H1 (cell line): ENCODE data around the gene FBN1. TPM values are rescaled to one million over a fixed set of nuclear protein-coding genes. Genes with fewer than 3 reads are reported as not detected.

ENCODE experiments used
- CTCF ChIA-PET: fragments of 300-600 bp; sonication (Branson Sonifier 250); formaldehyde crosslinking; loops from one replicate; lab custom pipeline; 2021; ENCODE audit not compliant: partially characterized antibody; lab: Charles Lee
- POLR2A ChIA-PET: fragments of 300-600 bp; sonication (Branson Sonifier 250); formaldehyde crosslinking; loops from one replicate; lab custom pipeline; 2021; ENCODE audit warnings: inconsistent platforms; ENCODE audit not compliant: partially characterized antibody; lab: Charles Lee
- DNase-seq, 2 experiments: peaks; one replicate each; pipeline versions ENCODE4 v3.0.0 to v3.0.0-alpha.2; 2010 to 2022; ENCODE audit warnings: low spot score in 2 of 2, low read depth in 1 of 2, mixed read lengths in 1 of 2
- FAIRE-seq: peaks from 2 replicates; lab custom pipeline; 2011; peaks lifted over from hg19 to GRCh38; lab: Jason Lieb, UNC
- H2AFZ ChIP-seq: 2 replicates; pipeline ENCODE4 v1.8.1; 2012; ENCODE audit warnings: low read length, inconsistent platforms
- H2AK5ac ChIP-seq: 2 replicates; pipeline ENCODE4 v1.6.1; 2013; ENCODE audit warnings: low read depth, low read length
- H2BK120ac ChIP-seq: replicated peaks from 2 replicates; pipeline ENCODE3; 2013; ENCODE audit warnings: low read depth, low read length, inconsistent platforms
- H2BK12ac ChIP-seq: 2 replicates; pipeline ENCODE4 v1.6.1; 2013; ENCODE audit warnings: low read depth, low read length
- H2BK15ac ChIP-seq: 2 replicates; pipeline ENCODE4 v1.6.1; 2013; ENCODE audit warnings: low read length
- H2BK20ac ChIP-seq: 2 replicates; pipeline ENCODE4 v1.6.1; 2013; ENCODE audit warnings: low read length
- H2BK5ac ChIP-seq: 2 replicates; pipeline ENCODE4 v1.6.1; 2013; ENCODE audit warnings: low read depth, low read length
- H3K14ac ChIP-seq: 2 replicates; pipeline ENCODE4 v1.6.1; 2013; ENCODE audit warnings: inconsistent platforms; ENCODE audit not compliant: insufficient read length
- H3K18ac ChIP-seq: 2 replicates; pipeline ENCODE4 v1.6.1; 2013; ENCODE audit warnings: low read length; ENCODE audit errors: extremely low read depth
- H3K23ac ChIP-seq: 2 replicates; pipeline ENCODE4 v1.6.1; 2013; ENCODE audit warnings: inconsistent platforms; ENCODE audit not compliant: insufficient read length
- H3K23me2 ChIP-seq: 2 replicates; pipeline ENCODE4 v1.6.1; 2013; ENCODE audit warnings: low read depth, low read length
- H3K27ac ChIP-seq: 2 replicates; pipeline ENCODE4 v1.6.1; 2011; ENCODE audit warnings: low read depth, low read length, inconsistent platforms
- H3K27me3 ChIP-seq, 4 experiments: replicated peaks in 1 of 4; 1 replicate in 1 of 4; 2 replicates in 3 of 4; pipeline versions ENCODE4 v1.6.1 to v1.8.1; 2011 to 2013; ENCODE audit warnings: low read length in 3 of 4, mild to moderate bottlenecking in 3 of 4, inconsistent platforms in 2 of 4, mixed read lengths in 2 of 4, moderate library complexity in 1 of 4; ENCODE audit not compliant: control insufficient read depth in 3 of 4, insufficient read depth in 3 of 4; ENCODE audit errors: extremely low read depth in 1 of 4
- H3K36me3 ChIP-seq, 4 experiments: 2 replicates each; pipeline versions ENCODE4 v1.6.1 to v1.8.1; 2011 to 2013; ENCODE audit warnings: mild to moderate bottlenecking in 4 of 4, low read length in 3 of 4, moderate library complexity in 2 of 4, control low read depth in 1 of 4, inconsistent platforms in 1 of 4; ENCODE audit not compliant: insufficient read depth in 4 of 4, control insufficient read depth in 2 of 4
- H3K4ac ChIP-seq: replicated peaks from 2 replicates; pipeline ENCODE3; 2013; ENCODE audit warnings: low read length, low read depth, mixed read lengths, inconsistent platforms; ENCODE audit not compliant: insufficient read length
- H3K4me1 ChIP-seq, 4 experiments: replicated peaks in 1 of 4; 1 replicate in 1 of 4; 2 replicates in 3 of 4; pipeline versions ENCODE4 v1.6.1 to v1.8.1; 2011 to 2013; ENCODE audit warnings: low read length in 3 of 4, inconsistent platforms in 2 of 4, mixed read lengths in 1 of 4; ENCODE audit not compliant: insufficient read depth in 4 of 4, control insufficient read depth in 3 of 4
- H3K4me2 ChIP-seq, 2 experiments: 2 replicates each; pipeline versions ENCODE4 v1.6.1 to v1.8.1; 2011 to 2013; ENCODE audit warnings: low read depth in 2 of 2, low read length in 2 of 2, control low read depth in 1 of 2, inconsistent platforms in 1 of 2, mild to moderate bottlenecking in 1 of 2; ENCODE audit not compliant: insufficient read depth in 1 of 2
- H3K4me3 ChIP-seq, 4 experiments: fragments of 200-600, 300-600 bp in 1 of 4; sonication (generic), shearing (Covaris generic), sonication (Bioruptor Twin) in 1 of 4; 2 replicates each; pipeline versions ENCODE4 v1.5.1 to v1.8.1; 2011 to 2016; ENCODE audit warnings: low read length in 4 of 4, low read depth in 3 of 4, control low read depth in 2 of 4, inconsistent platforms in 2 of 4, mild to moderate bottlenecking in 2 of 4, mixed read lengths in 1 of 4, moderate library complexity in 1 of 4; ENCODE audit not compliant: insufficient read depth in 2 of 4; ENCODE audit errors: extremely low read depth in 1 of 4
- H3K56ac ChIP-seq: replicated peaks from 2 replicates; pipeline ENCODE3; 2013; ENCODE audit warnings: low read depth, mild to moderate bottlenecking, mixed read lengths, low read length, inconsistent platforms; ENCODE audit not compliant: insufficient read length
- H3K79me1 ChIP-seq: 2 replicates; pipeline ENCODE4 v1.6.1; 2013; ENCODE audit warnings: low read depth, low read length, control low read depth
- H3K79me2 ChIP-seq, 2 experiments: 2 replicates each; pipeline versions ENCODE4 v1.6.1 to v1.8.1; 2012 to 2013; ENCODE audit warnings: low read length in 2 of 2, mild to moderate bottlenecking in 2 of 2, inconsistent platforms in 1 of 2; ENCODE audit not compliant: insufficient read depth in 2 of 2, control insufficient read depth in 1 of 2
- H3K9ac ChIP-seq, 4 experiments: replicated peaks in 1 of 4; 1 replicate in 1 of 4; 2 replicates in 3 of 4; pipeline versions ENCODE4 v1.6.1 to v1.8.1; 2011 to 2013; ENCODE audit warnings: low read depth in 3 of 4, low read length in 3 of 4, control low read depth in 2 of 4, mild to moderate bottlenecking in 2 of 4, moderate library complexity in 2 of 4, inconsistent platforms in 1 of 4; ENCODE audit errors: extremely low read depth in 1 of 4
- H3K9me3 ChIP-seq, 2 experiments: 2 replicates each; pipeline versions ENCODE4 v1.6.1 to v1.8.1; 2012 to 2013; ENCODE audit warnings: mild to moderate bottlenecking in 2 of 2, moderate library complexity in 2 of 2, control low read depth in 1 of 2, inconsistent platforms in 1 of 2, low read depth in 1 of 2, low read length in 1 of 2, mixed read lengths in 1 of 2; ENCODE audit not compliant: insufficient read depth in 2 of 2
- H4K20me1 ChIP-seq, 2 experiments: replicated peaks in 1 of 2; 2 replicates each; pipeline versions ENCODE3 to v1.8.1; 2011 to 2013; ENCODE audit warnings: inconsistent platforms in 2 of 2, low read length in 2 of 2, mild to moderate bottlenecking in 1 of 2; ENCODE audit not compliant: insufficient read depth in 2 of 2, control insufficient read depth in 1 of 2
- H4K5ac ChIP-seq: 2 replicates; pipeline ENCODE4 v1.6.1; 2013; ENCODE audit warnings: low read length, low read depth, mixed read lengths, inconsistent platforms; ENCODE audit not compliant: insufficient read length
- H4K8ac ChIP-seq: 2 replicates; pipeline ENCODE4 v1.8.0; 2013; ENCODE audit warnings: mild to moderate bottlenecking, moderate library complexity, low read length, inconsistent platforms; ENCODE audit not compliant: insufficient read depth; ENCODE audit errors: extremely low read depth
- H4K91ac ChIP-seq: replicated peaks from 2 replicates; pipeline ENCODE3; 2013; ENCODE audit warnings: low read length, mixed read lengths, inconsistent platforms; ENCODE audit not compliant: insufficient read length
- HDAC6 ChIP-seq: IDR thresholded peaks from one replicate; pipeline ENCODE4 v1.7.1; 2012; ENCODE audit warnings: low read depth, mild to moderate bottlenecking, inconsistent platforms, low read length, moderate library complexity
- JUN ChIP-seq: IDR thresholded peaks from 2 replicates; pipeline ENCODE4 v1.6.1; 2011; ENCODE audit warnings: low read depth, mild to moderate bottlenecking, improper control_type of control experiment, low read length
- RNF2 ChIP-seq: fragments of 200-900, 300-1000 bp; sonication (generic); IDR thresholded peaks from 2 replicates; pipeline ENCODE4 v1.7.1; 2016; ENCODE audit warnings: borderline replicate concordance, low read depth, mild to moderate bottlenecking, antibody characterized with exemption, low read length; ENCODE audit not compliant: poor library complexity, severe bottlenecking; ENCODE audit errors: missing control alignments
- RXRA ChIP-seq: IDR thresholded peaks from 2 replicates; pipeline ENCODE4 v1.6.1; 2011; ENCODE audit warnings: low read depth, mild to moderate bottlenecking, low read length, moderate library complexity; ENCODE audit not compliant: insufficient read depth
- SRF ChIP-seq: IDR thresholded peaks from 2 replicates; pipeline ENCODE4 v1.6.1; 2011; ENCODE audit warnings: mild to moderate bottlenecking, low read depth, low read length, moderate library complexity
- SUZ12 ChIP-seq: fragments of 200-600 bp; sonication (generic); IDR thresholded peaks from 2 replicates; pipeline ENCODE4 v1.6.1; 2012; ENCODE audit warnings: mild to moderate bottlenecking, inconsistent platforms, low read length, moderate library complexity, mixed read lengths
- WGBS, 2 experiments: shearing (Covaris generic) in 1 of 2; methylation state at CpG; one replicate each; pipeline versions ENCODE4 v1.1.6 to v1.1.7; 2013 to 2015; ENCODE audit warnings: low lambda C conversion rate in 2 of 2, mixed read lengths in 2 of 2, inconsistent platforms in 1 of 2, low coverage in 1 of 2, missing lambda C conversion rate in 1 of 2; ENCODE audit not compliant: insufficient replicate concordance in 2 of 2, insufficient coverage in 1 of 2, insufficient read length in 1 of 2; ENCODE audit errors: extremely low coverage in 1 of 2, missing lambda C conversion rate in 1 of 2; 5-methylcytosine and 5-hydroxymethylcytosine counted together
- polyA plus RNA-seq, 7 experiments: library from polyadenylated mRNA; depleted of rRNA in 3 of 7; stranded (reverse) in 5 of 7; unstranded in 2 of 7; fragments of >200 nt in 5 of 7; fragments of 200-250 nt in 2 of 7; gene quantifications; 1 replicate in 5 of 7; 2 replicates in 1 of 7; 4 replicates in 1 of 7; pipeline versions ENCODE4 v1.2.1 to v1.2.3, GENCODE V29; 2011 to 2013; ENCODE audit warnings: missing spikeins in 2 of 7, mixed read lengths in 2 of 7
- total RNA-seq: library from RNA; stranded (reverse); fragmentation: NEBNext Ultra II Directional; extraction: Animal tissue kit (Norgen Biotek cat#: 25700); gene quantifications from 2 replicates; pipeline ENCODE4 v1.2.1, GENCODE V29; 2021

Gene FBN1
- total and polyA plus RNA-seq, 2 of the 8 experiments (the other 6 are each of a cell fraction or from before 2014, with no cell fraction given): 3.0 to 4.0 TPM

DNA sequence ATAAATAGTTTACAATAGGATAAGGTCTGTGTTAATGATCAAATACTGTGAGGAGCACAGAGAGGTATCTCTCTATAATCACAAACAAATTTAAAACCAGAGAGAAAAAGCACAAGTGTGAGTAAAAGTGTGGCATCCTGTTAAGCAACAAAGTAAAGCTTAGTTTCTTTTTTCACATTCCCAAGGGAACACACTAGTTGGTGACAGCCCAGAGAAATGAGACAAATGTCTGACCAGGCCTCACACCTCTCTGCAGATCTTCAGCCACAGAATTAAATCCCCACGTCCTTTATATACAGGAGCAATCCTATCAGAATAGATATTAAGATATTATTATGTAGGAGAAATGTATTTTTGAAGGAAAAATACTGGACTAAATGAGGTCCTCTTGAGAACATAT lies 2.7 kb downstream of the FBN1 start:
- WGBS, 2 experiments: 88% methylated on average over 1 of the region's 1 CpG; no CpG with 5 or more reads in 1 of the 2 experiments
- Histone ChIP-seq H2AFZ (no peak overlapping the region), H4K20me1 (peaks cover 0 to 2% of the 10 kb centered on the region in 2 experiments), H4K8ac (no peak overlapping the region), H3K23me2 (peaks cover 19% of the 10 kb centered on the region; the same call in 1 of the 2 replicates), H3K56ac (no peak overlapping the region), H3K79me1 (no peaks in the 10 kb centered on the region), H3K79me2 (no peaks in the 10 kb centered on the region), H3K4ac (no peak overlapping the region), H4K91ac (no peak overlapping the region), H3K23ac (no peak overlapping the region), H3K18ac (no peak overlapping the region), H3K27me3 (peaks cover 0 to 34% (median 28%) of the 10 kb centered on the region in 4 experiments; a peak in 6 of 7 replicates), H3K4me3 (no peak overlapping the region), H3K9ac (no peak overlapping the region), H3K36me3 (no peaks in the 10 kb centered on the region), H3K14ac (no peak overlapping the region), H2BK12ac (no peak overlapping the region), H2AK5ac (no peak overlapping the region), H3K9me3 (no peaks in the 10 kb centered on the region), H2BK5ac (no peak overlapping the region), H3K4me1 (peaks cover 1 to 15% (median 2%) of the 10 kb centered on the region in 4 experiments; a peak in 5 of 7 replicates), H3K27ac (no peak overlapping the region), H3K4me2 (no peak overlapping the region), H2BK120ac (no peak overlapping the region), H4K5ac (no peak overlapping the region), H2BK20ac (no peak overlapping the region), H2BK15ac (no peak overlapping the region)
- ChIA-PET CTCF (interaction anchor here (0.9 kb wide), 1 partner anchor 14 kb away, joined by 3 read pairs; no protein-coding TSS in a partner anchor), POLR2A (no interaction called here)
- FAIRE-seq: no peak
- no peak for DNase-seq
- no peak for TF ChIP-seq HDAC6
- TF ChIP-seq RNF2: no peak
- no peak for TF ChIP-seq RXRA
- TF ChIP-seq JUN: no peak
- no peak for TF ChIP-seq SRF
- TF ChIP-seq SUZ12: no peak
